Measurements from ENCODE around the gene CASR. TPM values are rescaled to one million over a fixed set of nuclear protein-coding genes. Genes with fewer than 3 reads are reported as not detected.

The CASR gene
- total RNA-seq, 4 donors from 2014 or later = not detected

DNA sequence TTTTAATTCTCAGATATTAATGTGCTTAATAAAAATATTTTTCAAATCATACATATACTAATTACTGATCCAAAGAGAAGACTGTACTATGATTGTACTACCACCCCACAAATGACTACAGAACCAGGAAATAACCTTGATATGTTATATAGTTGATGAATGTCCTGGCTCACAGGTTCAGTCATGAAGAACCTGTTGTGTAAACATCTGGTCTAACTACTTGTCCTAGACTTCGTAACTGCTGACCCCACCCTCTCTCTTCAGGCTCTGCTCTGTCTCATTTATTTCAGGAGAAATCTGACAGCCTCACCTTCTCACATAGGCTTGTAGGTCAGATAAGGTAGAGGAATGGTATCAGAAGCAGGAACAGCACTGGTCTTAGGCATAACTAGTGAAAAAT, 126.9 kb downstream of the CASR start:
- in situ Hi-C loops (cut with MboI; ENCODE audit: low sequenced_read_pairs in 4 of 4) = no loop called here
- Histone ChIP-seq H3K36me3 (no peaks in the 10 kb centered on the region), H3K4me3 (no peak overlapping the region), H3K27me3 (no peaks in the 10 kb centered on the region), H3K9me3 (no peaks in the 10 kb centered on the region), H3K27ac (no peak overlapping the region), H3K4me1 (no peaks in the 10 kb centered on the region)
- DNase-seq = no peak
- TF ChIP-seq POLR2A (IDR thresholded peaks at IDR 0.05) = no peak
- TF ChIP-seq, protein P1, sequence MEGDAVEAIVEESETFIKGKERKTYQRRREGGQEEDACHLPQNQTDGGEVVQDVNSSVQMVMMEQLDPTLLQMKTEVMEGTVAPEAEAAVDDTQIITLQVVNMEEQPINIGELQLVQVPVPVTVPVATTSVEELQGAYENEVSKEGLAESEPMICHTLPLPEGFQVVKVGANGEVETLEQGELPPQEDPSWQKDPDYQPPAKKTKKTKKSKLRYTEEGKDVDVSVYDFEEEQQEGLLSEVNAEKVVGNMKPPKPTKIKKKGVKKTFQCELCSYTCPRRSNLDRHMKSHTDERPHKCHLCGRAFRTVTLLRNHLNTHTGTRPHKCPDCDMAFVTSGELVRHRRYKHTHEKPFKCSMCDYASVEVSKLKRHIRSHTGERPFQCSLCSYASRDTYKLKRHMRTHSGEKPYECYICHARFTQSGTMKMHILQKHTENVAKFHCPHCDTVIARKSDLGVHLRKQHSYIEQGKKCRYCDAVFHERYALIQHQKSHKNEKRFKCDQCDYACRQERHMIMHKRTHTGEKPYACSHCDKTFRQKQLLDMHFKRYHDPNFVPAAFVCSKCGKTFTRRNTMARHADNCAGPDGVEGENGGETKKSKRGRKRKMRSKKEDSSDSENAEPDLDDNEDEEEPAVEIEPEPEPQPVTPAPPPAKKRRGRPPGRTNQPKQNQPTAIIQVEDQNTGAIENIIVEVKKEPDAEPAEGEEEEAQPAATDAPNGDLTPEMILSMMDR (IDR thresholded peaks at IDR 0.05 in 4 of 5, conservative IDR thresholded peaks at IDR 0.05 in 1 of 5) = no peak
- intact Hi-C loops (cut with DNase I; ENCODE audit: low total_unique reads) = no loop called here
- ATAC-seq = no peak

DNA sequence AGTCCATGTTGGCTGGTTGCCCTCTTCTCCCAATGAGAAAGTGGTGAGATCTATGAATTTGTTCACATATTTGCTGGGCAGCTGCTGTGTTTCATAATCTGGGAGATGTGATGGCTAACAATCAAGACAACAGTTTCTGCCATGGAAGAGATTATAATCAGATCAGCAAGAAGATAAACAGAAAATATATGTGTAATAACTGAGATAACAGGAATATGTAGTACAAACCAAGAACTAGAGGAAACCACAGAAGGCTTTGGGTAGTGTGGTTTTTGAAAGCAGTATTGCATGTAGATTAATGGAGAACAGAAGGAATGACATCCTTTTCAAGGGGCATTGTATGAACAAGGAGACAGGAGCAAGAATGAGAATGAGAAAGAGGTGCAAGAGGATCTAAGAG, 129.4 kb downstream of the CASR start:
- H3K27ac ChIP-seq = no peak overlapping the region
- H3K4me3 ChIP-seq = no peak overlapping the region
- H3K9me3 ChIP-seq = no peaks in the 10 kb centered on the region
- H3K4me1 ChIP-seq = no peaks in the 10 kb centered on the region
- in situ Hi-C loops (cut with MboI; ENCODE audit: low sequenced_read_pairs in 4 of 4) (no loop called here), intact Hi-C loops (cut with DNase I; ENCODE audit: low total_unique reads) (no loop called here)
- no peaks in the 10 kb centered on the region for H3K27me3 ChIP-seq
- TF ChIP-seq, protein P1 (IDR thresholded peaks at IDR 0.05 in 4 of 5, conservative IDR thresholded peaks at IDR 0.05 in 1 of 5) = no peak
- no peak for TF ChIP-seq POLR2A (IDR thresholded peaks at IDR 0.05)
- H3K36me3 ChIP-seq = no peaks in the 10 kb centered on the region
- ATAC-seq (no peak), DNase-seq (no peak)

DNA sequence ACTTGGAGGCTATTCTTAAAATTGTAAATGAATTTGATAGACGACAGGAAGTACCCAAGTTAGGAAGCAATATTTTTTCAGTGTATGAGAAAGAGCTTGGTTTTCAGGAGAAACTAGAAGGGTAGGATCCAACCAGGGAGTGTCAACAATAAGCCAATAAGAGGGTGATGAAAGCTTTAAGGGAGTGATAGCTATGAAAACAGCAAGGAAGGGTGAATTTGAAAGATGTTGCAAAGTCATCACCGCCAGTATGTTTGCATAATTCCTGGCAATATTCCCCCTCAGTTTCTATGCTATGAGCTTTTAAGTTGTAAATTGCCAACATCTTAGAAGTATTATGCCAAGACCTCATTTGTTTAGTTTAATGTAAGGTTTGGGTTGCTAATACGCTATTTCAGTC, 129.8 kb downstream of the CASR start:
- ATAC-seq = no peak

DNA sequence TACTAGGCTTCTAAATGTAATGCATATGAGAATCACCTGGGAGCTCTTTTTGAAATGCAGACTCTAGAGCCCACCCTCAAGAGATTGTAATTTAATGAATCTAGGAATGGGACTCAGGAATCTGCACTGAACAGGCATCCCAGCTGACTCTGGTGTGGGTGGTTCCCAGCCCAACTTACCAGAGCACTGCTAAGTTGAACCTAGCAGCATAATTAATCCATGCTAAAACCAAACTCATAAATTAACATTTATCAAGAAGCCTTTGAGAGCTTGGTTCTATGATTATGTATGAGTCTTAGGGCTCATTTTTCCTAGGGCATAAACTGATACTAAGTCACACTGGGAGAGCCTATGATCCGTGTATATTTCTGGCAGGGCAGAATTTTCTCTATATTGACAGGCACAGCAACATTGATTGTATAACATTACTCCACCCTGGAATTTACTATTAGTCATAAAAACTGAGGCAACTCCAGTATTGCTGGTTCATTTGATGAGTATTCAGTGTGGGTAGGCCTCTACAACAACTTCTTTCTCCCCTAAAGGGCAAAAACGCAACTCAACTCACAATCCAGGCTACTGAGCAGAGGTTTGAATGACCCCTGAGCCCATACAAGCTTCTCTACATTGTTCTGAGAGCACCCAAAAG, 130.9 kb downstream of the CASR start:
- no peaks in the 10 kb centered on the region for H3K27me3 ChIP-seq
- H3K27ac ChIP-seq = no peak overlapping the region
- no peaks in the 10 kb centered on the region for H3K9me3 ChIP-seq
- intact Hi-C loops (cut with DNase I; ENCODE audit: low total_unique reads) (no loop called here), in situ Hi-C loops (cut with MboI; ENCODE audit: low sequenced_read_pairs in 4 of 4) (no loop called here)
- TF ChIP-seq POLR2A (IDR thresholded peaks at IDR 0.05) = no peak
- TF ChIP-seq, protein P1 (IDR thresholded peaks at IDR 0.05 in 4 of 5, conservative IDR thresholded peaks at IDR 0.05 in 1 of 5) = no peak
- DNase-seq (no peak), ATAC-seq (no peak)
- H3K36me3 ChIP-seq = no peaks in the 10 kb centered on the region
- no peaks in the 10 kb centered on the region for H3K4me1 ChIP-seq
- no peak overlapping the region for H3K4me3 ChIP-seq

More for the DNA sequence above, 129.8 kb downstream of the CASR start:
- intact Hi-C loops (cut with DNase I; ENCODE audit: low total_unique reads) (no loop called here), in situ Hi-C loops (cut with MboI; ENCODE audit: low sequenced_read_pairs in 4 of 4) (no loop called here)
- H3K4me1 ChIP-seq = no peaks in the 10 kb centered on the region
- DNase-seq = no peak
- no peak overlapping the region for H3K4me3 ChIP-seq
- no peaks in the 10 kb centered on the region for H3K36me3 ChIP-seq
- H3K9me3 ChIP-seq = no peaks in the 10 kb centered on the region
- TF ChIP-seq POLR2A (IDR thresholded peaks at IDR 0.05) = no peak
- TF ChIP-seq, protein P1 (IDR thresholded peaks at IDR 0.05 in 4 of 5, conservative IDR thresholded peaks at IDR 0.05 in 1 of 5) = no peak
- H3K27me3 ChIP-seq = no peaks in the 10 kb centered on the region
- H3K27ac ChIP-seq = no peak overlapping the region

DNA sequence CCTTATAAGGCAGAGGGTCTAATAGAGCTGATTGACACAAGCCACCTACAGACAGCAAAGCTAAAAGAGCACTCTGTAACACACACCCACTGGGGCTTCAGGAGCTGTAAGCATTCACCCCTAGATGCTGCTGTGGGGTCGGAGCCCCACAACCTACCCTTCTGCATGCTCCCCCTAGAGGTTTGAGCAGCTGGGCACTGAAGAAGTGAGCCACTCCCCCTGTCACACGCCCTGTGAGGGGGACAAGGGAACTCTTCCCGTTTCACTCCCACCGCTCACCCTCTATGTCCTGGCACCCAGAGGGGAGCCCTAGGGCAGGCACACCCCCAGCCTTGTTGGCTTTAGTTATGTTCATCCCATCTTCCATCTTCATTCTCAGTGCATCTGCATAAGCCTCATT, 132.2 kb downstream of the CASR start:
- Histone ChIP-seq H3K4me1 (no peaks in the 10 kb centered on the region), H3K9me3 (peaks cover 0 to 7% (median 0%) of the 10 kb centered on the region in 3 donors), H3K4me3 (no peak overlapping the region), H3K27ac (no peak overlapping the region), H3K36me3 (no peaks in the 10 kb centered on the region), H3K27me3 (no peaks in the 10 kb centered on the region)
- DNase-seq (no peak), ATAC-seq (no peak)
- in situ Hi-C loops (cut with MboI; ENCODE audit: low sequenced_read_pairs in 4 of 4) (no loop called here), intact Hi-C loops (cut with DNase I; ENCODE audit: low total_unique reads) (no loop called here)
- TF ChIP-seq, protein P1 (IDR thresholded peaks at IDR 0.05 in 4 of 5, conservative IDR thresholded peaks at IDR 0.05 in 1 of 5) = no peak
- TF ChIP-seq POLR2A (IDR thresholded peaks at IDR 0.05) = no peak
